ENCODE data around the gene DAP3. TPM values are rescaled to one million over a fixed set of nuclear protein-coding genes. Genes with fewer than 3 reads are reported as not detected.

Gene DAP3
- total RNA-seq, 2 experiments from 2014 or later: 105 to 106 TPM

- Mint-ChIP-seq H3K4me1 (ENCODE audit: low read depth) (peaks cover 46% of the 10 kb centered on the region), H3K36me3 (ENCODE audit: low read depth) (peaks cover 35% of the 10 kb centered on the region), H3K4me3 (peak within 1 kb of the TSS; percentile 98), H3K27ac (peak within 1 kb of the TSS; percentile 95), H3K9me3 (no peaks in the 10 kb centered on the region), H3K27me3 (no peaks in the 10 kb centered on the region)
- peak within 1 kb of the TSS; percentile 89 to 92 for H3K27ac ChIP-seq (ENCODE audit: low read depth in 1 of 2, low read length in 2 of 2)
- ATAC-seq (ENCODE audit: poor library complexity) (peak; percentile 85), DNase-seq (peak; percentile 80 to 94 (median 89))
- no peaks in the 10 kb centered on the region for H3K9me3 ChIP-seq (ENCODE audit: control insufficient read depth in 1 of 2, insufficient read depth in 1 of 2, low read length in 2 of 2)
- H3K27me3 ChIP-seq (ENCODE audit: control insufficient read depth in 1 of 2, insufficient read depth in 2 of 2, low read length in 2 of 2): no peaks in the 10 kb centered on the region
- H3K36me3 ChIP-seq (ENCODE audit: insufficient read depth, low read length): peaks cover 8% of the 10 kb centered on the region
- H3K4me3 ChIP-seq (ENCODE audit: low read length): peak within 1 kb of the TSS; percentile 73
- no peak for TF ChIP-seq CTCF (IDR thresholded peaks at IDR 0.05)
- H3K4me1 ChIP-seq (ENCODE audit: insufficient read depth, low read length): peaks cover 31% of the 10 kb centered on the region
- ChIA-PET POLR2A (interaction anchor here (0.6 kb wide), 1 partner anchor 134 kb away, joined by 3 read pairs; no protein-coding TSS in a partner anchor), CTCF (no interaction called here)
- intact Hi-C loops (cut with DNase I, micrococcal nuclease): loop anchor here (5.0 to 10.0 kb wide), 3 partner anchors 56 to 416 kb away; partner anchors contain the start of genes ASH1L (in 1 of the 2) and CLK2 (in 1 of the 2)
Observed at GRCh38 chr1:155688324-155689080, 389 bp upstream of the DAP3 start, which contains the start of gene YY1AP1. TSS of gene YY1AP1 (minus strand) at chr1:155688774. CDS start at chr1:155680436, 8,338 bp downstream.

- DNase-seq (no peak), ATAC-seq (ENCODE audit: poor library complexity) (no peak)
- H3K27ac ChIP-seq (ENCODE audit: low read depth in 1 of 2, low read length in 2 of 2): no peak overlapping the region
- H3K36me3 ChIP-seq (ENCODE audit: insufficient read depth, low read length): no peaks in the 10 kb centered on the region
- Mint-ChIP-seq H3K4me1 (ENCODE audit: low read depth) (peaks cover 35% of the 10 kb centered on the region), H3K27ac (no peak overlapping the region), H3K4me3 (no peak overlapping the region), H3K27me3 (no peaks in the 10 kb centered on the region), H3K36me3 (ENCODE audit: low read depth) (peaks cover 21% of the 10 kb centered on the region), H3K9me3 (no peaks in the 10 kb centered on the region)
- no peak for TF ChIP-seq CTCF (IDR thresholded peaks at IDR 0.05)
- CTCF ChIA-PET: no interaction called here
- H3K27me3 ChIP-seq (ENCODE audit: control insufficient read depth in 1 of 2, insufficient read depth in 2 of 2, low read length in 2 of 2): no peaks in the 10 kb centered on the region
- no peaks in the 10 kb centered on the region for H3K9me3 ChIP-seq (ENCODE audit: control insufficient read depth in 1 of 2, insufficient read depth in 1 of 2, low read length in 2 of 2)
- peaks cover 29% of the 10 kb centered on the region for H3K4me1 ChIP-seq (ENCODE audit: insufficient read depth, low read length)
- no peak overlapping the region for H3K4me3 ChIP-seq (ENCODE audit: low read length)
- POLR2A ChIA-PET: no interaction called here
- intact Hi-C loops (cut with DNase I, micrococcal nuclease): no loop called here
Observed at GRCh38 chr1:155691992-155692528, 3.2 kb downstream of the DAP3 start.

GRCh38 chr1:155694167-155694566 lies 5.3 kb downstream of the DAP3 start:
- H3K4me3 ChIP-seq (ENCODE audit: low read length): no peak overlapping the region
- Mint-ChIP-seq H3K36me3 (ENCODE audit: low read depth) (peaks cover 11% of the 10 kb centered on the region), H3K9me3 (no peaks in the 10 kb centered on the region), H3K4me3 (no peak overlapping the region), H3K27ac (no peak overlapping the region), H3K4me1 (ENCODE audit: low read depth) (peaks cover 46% of the 10 kb centered on the region), H3K27me3 (no peaks in the 10 kb centered on the region)
- TF ChIP-seq CTCF (IDR thresholded peaks at IDR 0.05): no peak
- H3K27ac ChIP-seq (ENCODE audit: low read depth in 1 of 2, low read length in 2 of 2): no peak overlapping the region
- H3K36me3 ChIP-seq (ENCODE audit: insufficient read depth, low read length): no peaks in the 10 kb centered on the region
- no peak for ATAC-seq (ENCODE audit: poor library complexity)
- ChIA-PET CTCF (no interaction called here), POLR2A (no interaction called here)
- H3K4me1 ChIP-seq (ENCODE audit: insufficient read depth, low read length): peaks cover 33% of the 10 kb centered on the region
- DNase-seq: no peak
- no peaks in the 10 kb centered on the region for H3K9me3 ChIP-seq (ENCODE audit: control insufficient read depth in 1 of 2, insufficient read depth in 1 of 2, low read length in 2 of 2)
- intact Hi-C loops (cut with DNase I, micrococcal nuclease): no loop called here
- H3K27me3 ChIP-seq (ENCODE audit: control insufficient read depth in 1 of 2, insufficient read depth in 2 of 2, low read length in 2 of 2): no peaks in the 10 kb centered on the region

All from CD4-positive, alpha-beta T cell (primary cell).